Measurements from ENCODE around the gene RPLP1. TPM values are rescaled to one million over a fixed set of nuclear protein-coding genes. Genes with fewer than 3 reads are reported as not detected.

Gene RPLP1
- total and polyA plus RNA-seq, 12 donors = 232 to 1,990 (median 971) TPM

DNA sequence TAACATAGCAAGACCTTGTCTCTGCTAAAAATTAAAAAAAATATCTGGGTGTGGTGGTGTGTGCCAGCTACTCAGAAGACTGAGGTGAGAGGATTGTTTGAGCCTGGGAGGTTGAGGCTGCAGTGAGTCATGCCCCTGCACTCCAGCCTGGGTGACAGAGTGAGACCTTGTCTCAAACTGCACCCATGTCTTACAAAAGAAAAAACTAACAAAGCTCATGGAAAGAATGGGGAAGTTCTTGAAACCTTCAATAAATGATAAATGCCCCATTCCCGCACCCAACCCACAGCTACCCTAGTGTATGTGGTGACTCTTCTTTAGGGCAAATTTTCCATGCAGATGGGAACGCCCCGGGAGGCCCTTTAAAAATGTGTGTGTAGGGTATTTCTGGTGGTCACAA is 28.3 kb downstream of the RPLP1 start:
- TF ChIP-seq, protein P1, sequence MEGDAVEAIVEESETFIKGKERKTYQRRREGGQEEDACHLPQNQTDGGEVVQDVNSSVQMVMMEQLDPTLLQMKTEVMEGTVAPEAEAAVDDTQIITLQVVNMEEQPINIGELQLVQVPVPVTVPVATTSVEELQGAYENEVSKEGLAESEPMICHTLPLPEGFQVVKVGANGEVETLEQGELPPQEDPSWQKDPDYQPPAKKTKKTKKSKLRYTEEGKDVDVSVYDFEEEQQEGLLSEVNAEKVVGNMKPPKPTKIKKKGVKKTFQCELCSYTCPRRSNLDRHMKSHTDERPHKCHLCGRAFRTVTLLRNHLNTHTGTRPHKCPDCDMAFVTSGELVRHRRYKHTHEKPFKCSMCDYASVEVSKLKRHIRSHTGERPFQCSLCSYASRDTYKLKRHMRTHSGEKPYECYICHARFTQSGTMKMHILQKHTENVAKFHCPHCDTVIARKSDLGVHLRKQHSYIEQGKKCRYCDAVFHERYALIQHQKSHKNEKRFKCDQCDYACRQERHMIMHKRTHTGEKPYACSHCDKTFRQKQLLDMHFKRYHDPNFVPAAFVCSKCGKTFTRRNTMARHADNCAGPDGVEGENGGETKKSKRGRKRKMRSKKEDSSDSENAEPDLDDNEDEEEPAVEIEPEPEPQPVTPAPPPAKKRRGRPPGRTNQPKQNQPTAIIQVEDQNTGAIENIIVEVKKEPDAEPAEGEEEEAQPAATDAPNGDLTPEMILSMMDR (IDR thresholded peaks at IDR 0.05) = no peak
- TF ChIP-seq POLR2A (IDR thresholded peaks at IDR 0.05) = no peak
- Histone ChIP-seq H3K9me3 (replicated peaks in 1 of 3) (no peaks in the 10 kb centered on the region), H3K4me3 (no peak overlapping the region), H3K36me3 (replicated peaks in 1 of 2) (no peaks in the 10 kb centered on the region), H3K27ac (no peak overlapping the region), H3K27me3 (no peaks in the 10 kb centered on the region), H3K4me1 (replicated peaks in 1 of 2) (no peaks in the 10 kb centered on the region)
- WGBS, 4 donors = 79 to 97% (median 83%) methylated on average over 3 of the region's 3 CpGs
- DNase-seq = peak in 1 of 7 donors; percentile 30
- intact Hi-C loops (cut with DNase I) = no loop called here

DNA sequence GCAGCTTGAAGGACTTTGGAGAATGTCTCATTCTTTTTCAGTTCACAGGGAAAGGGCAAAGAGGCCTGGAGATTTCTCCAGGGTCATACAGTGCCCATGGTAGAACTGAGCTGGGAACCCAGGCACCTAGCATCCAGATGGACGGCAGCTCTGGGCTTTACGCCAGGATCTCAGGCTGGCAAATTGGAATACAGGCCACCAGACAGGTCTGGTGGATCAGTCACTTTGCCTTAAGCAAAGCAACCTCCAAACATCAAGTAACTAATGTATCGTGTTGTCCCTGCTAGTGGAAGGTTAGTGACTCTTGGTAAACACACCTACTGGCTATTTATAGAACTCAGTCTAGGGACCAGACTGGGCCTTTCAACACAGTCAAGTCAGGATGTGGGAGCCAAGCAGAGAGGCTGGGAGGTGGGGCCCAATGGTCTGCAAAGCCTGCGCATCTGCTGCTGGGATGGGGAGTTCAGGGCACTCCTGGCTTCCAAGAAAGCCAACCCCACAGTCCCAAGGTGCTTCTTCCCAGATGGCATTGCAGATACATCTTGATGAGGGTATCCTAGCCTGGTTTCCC is 30.2 kb downstream of the RPLP1 start:
- Histone ChIP-seq H3K4me3 (no peak overlapping the region), H3K4me1 (replicated peaks in 1 of 2) (no peaks in the 10 kb centered on the region), H3K27ac (no peak overlapping the region), H3K9me3 (replicated peaks in 1 of 3) (no peaks in the 10 kb centered on the region), H3K36me3 (replicated peaks in 1 of 2) (no peaks in the 10 kb centered on the region), H3K27me3 (no peaks in the 10 kb centered on the region)
- WGBS, 4 donors = 79 to 84% (median 81%) methylated on average over 4 of the region's 4 CpGs
- no peak for DNase-seq
- intact Hi-C loops (cut with DNase I) = no loop called here
- TF ChIP-seq POLR2A (IDR thresholded peaks at IDR 0.05) = no peak
- TF ChIP-seq, protein P1 (IDR thresholded peaks at IDR 0.05) = no peak

DNA sequence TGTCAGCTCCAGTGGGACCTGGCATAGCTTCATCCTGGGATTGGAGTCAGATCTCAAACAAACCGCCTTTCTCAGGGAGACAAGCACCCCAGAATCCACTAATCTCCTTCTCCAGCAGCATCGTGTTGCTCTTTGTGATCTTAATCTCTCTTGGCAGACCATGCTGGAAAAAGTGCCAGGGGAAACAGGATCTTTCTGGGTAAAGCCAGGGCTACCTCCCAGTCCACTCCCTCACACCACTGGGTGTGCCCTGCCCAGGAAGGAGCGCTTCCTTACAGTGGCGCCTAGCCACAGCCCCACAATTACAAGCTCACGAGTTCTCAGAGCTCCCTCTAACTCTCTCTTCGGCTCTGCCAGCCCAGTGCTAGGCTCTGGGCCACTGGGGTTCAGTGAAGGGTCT is 32.2 kb downstream of the RPLP1 start:
- peak in 1 of 7 donors; percentile 13 for DNase-seq
- TF ChIP-seq, protein P1 (IDR thresholded peaks at IDR 0.05) = no peak
- no peak for TF ChIP-seq POLR2A (IDR thresholded peaks at IDR 0.05)
- no peaks in the 10 kb centered on the region for H3K36me3 ChIP-seq (replicated peaks in 1 of 2)
- H3K27ac ChIP-seq = no peak overlapping the region
- H3K4me3 ChIP-seq = no peak overlapping the region
- no peaks in the 10 kb centered on the region for H3K27me3 ChIP-seq
- 62 to 66% (median 63%) methylated on average over 2 to 6 of the region's 6 CpGs for WGBS, 4 donors
- H3K9me3 ChIP-seq (replicated peaks in 1 of 3) = no peaks in the 10 kb centered on the region
- H3K4me1 ChIP-seq (replicated peaks in 1 of 2) = no peaks in the 10 kb centered on the region
- intact Hi-C loops (cut with DNase I) = no loop called here

DNA sequence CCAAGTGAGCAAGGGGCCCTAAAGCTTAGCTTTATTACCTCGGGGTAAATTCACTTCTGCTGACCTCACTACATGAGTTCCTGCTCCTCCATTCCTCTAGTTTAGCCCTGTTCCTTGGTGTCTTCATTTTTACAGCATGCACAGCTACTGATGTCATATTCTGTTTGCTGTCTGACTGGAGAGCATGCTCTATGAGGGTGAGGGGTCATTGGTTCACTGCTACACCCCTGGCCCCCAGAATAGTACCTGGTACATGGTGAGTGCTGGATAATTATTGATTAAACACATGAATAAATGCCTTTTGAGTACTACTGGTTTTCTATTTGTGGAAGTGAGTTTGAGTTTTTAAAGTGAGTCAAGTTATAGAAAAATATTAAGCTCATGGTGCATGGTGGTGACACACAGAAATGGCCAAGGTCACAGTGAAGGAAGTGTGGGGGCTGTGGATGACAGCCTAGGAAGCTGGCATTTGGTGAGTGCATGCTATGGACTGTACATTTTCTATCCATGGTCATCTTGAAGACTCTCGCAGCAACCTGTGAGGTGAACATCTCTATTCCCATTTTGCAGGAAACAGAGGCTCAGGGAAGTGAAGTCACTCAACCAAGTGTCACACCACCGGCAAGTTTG is 34.0 kb downstream of the RPLP1 start:
- intact Hi-C loops (cut with DNase I) = no loop called here
- Histone ChIP-seq H3K27me3 (no peaks in the 10 kb centered on the region), H3K4me3 (no peak overlapping the region), H3K9me3 (replicated peaks in 1 of 3) (no peaks in the 10 kb centered on the region), H3K36me3 (replicated peaks in 1 of 2) (no peaks in the 10 kb centered on the region), H3K4me1 (replicated peaks in 1 of 2) (no peaks in the 10 kb centered on the region), H3K27ac (no peak overlapping the region)
- peak in 1 of 7 donors; percentile 11 for DNase-seq
- 83 to 92% (median 88%) methylated on average over 2 to 3 of the region's 3 CpGs for WGBS, 4 donors
- TF ChIP-seq, protein P1 (IDR thresholded peaks at IDR 0.05) = no peak
- TF ChIP-seq POLR2A (IDR thresholded peaks at IDR 0.05) = no peak
